Measurements from ENCODE around the gene LYST. TPM values are rescaled to one million over a fixed set of nuclear protein-coding genes. Genes with fewer than 3 reads are reported as not detected.
"Not testable (repeated sequence)": the region's sequence is repeated elsewhere in the genome, so short reads cannot be mapped to it uniquely, and the experiment has no call there.

LYST gene
- total and polyA plus RNA-seq, 12 donors = 6.7 to 48.0 (median 19.0) TPM

GRCh38 chr1:235791532-235792060 lies 75.1 kb downstream of the LYST start:
- DNase-seq = no peak
- WGBS, 4 donors = 88 to 95% (median 94%) methylated on average over 7 of the region's 7 CpGs

GRCh38 chr1:235790123-235790522 lies 76.6 kb downstream of the LYST start:
- DNase-seq = no peak
- peaks cover 0 to 10% of the 10 kb centered on the region in 2 donors for H3K36me3 ChIP-seq (replicated peaks in 1 of 2)
- no peak overlapping the region for H3K27ac ChIP-seq
- H3K27me3 ChIP-seq = no peaks in the 10 kb centered on the region
- H3K4me3 ChIP-seq = no peak overlapping the region
- no peaks in the 10 kb centered on the region for H3K9me3 ChIP-seq (replicated peaks in 1 of 3)
- no peaks in the 10 kb centered on the region for H3K4me1 ChIP-seq (replicated peaks in 1 of 2)
- TF ChIP-seq POLR2A (IDR thresholded peaks at IDR 0.05) = no peak
- intact Hi-C loops (cut with DNase I) = no loop called here

More at GRCh38 chr1:235791532-235792060, 75.1 kb downstream of the LYST start:
- intact Hi-C loops (cut with DNase I) = no loop called here
- Histone ChIP-seq H3K27ac (no peak overlapping the region), H3K27me3 (no peaks in the 10 kb centered on the region), H3K9me3 (replicated peaks in 1 of 3) (peaks cover 0 to 4% (median 0%) of the 10 kb centered on the region in 3 donors), H3K4me3 (no peak overlapping the region), H3K4me1 (replicated peaks in 1 of 2) (no peaks in the 10 kb centered on the region), H3K36me3 (replicated peaks in 1 of 2) (peaks cover 0 to 10% of the 10 kb centered on the region in 2 donors)
- TF ChIP-seq CTCF (IDR thresholded peaks at IDR 0.05) (no peak), POLR2A (IDR thresholded peaks at IDR 0.05) (no peak)

- H3K27ac ChIP-seq; H3K4me1 ChIP-seq (replicated peaks in 1 of 2); DNase-seq; H3K9me3 ChIP-seq (replicated peaks in 1 of 3); H3K27me3 ChIP-seq; H3K4me3 ChIP-seq; H3K36me3 ChIP-seq (replicated peaks in 1 of 2): not testable (repeated sequence)
- WGBS, 4 donors = 93 to 96% (median 96%) methylated on average over 7 to 8 of the region's 8 CpGs
- intact Hi-C loops (cut with DNase I) = loop anchor here in 1 of 2 donors (10.0 kb wide), 1 partner anchor 272 kb away; no protein-coding TSS in a partner anchor
These were observed 80.3 kb downstream of the LYST start for GRCh38 chr1:235786227-235786898.

- WGBS, 4 donors = 89 to 96% (median 94%) methylated on average over 2 of the region's 2 CpGs
- no peaks in the 10 kb centered on the region for H3K36me3 ChIP-seq (replicated peaks in 1 of 2)
These were observed 81.8 kb downstream of the LYST start for GRCh38 chr1:235784950-235785349.

More at GRCh38 chr1:235784950-235785349, 81.8 kb downstream of the LYST start:
- no peak for DNase-seq
- no peak overlapping the region for H3K4me3 ChIP-seq
- intact Hi-C loops (cut with DNase I) = loop anchor here (5.0 to 10.0 kb wide), 2 partner anchors 270 to 273 kb away; no protein-coding TSS in a partner anchor
- no peaks in the 10 kb centered on the region for H3K27me3 ChIP-seq
- no peaks in the 10 kb centered on the region for H3K9me3 ChIP-seq (replicated peaks in 1 of 3)
- no peak for TF ChIP-seq POLR2A (IDR thresholded peaks at IDR 0.05)
- no peak for TF ChIP-seq CTCF (IDR thresholded peaks at IDR 0.05)
- no peaks in the 10 kb centered on the region for H3K4me1 ChIP-seq (replicated peaks in 1 of 2)
- no peak overlapping the region for H3K27ac ChIP-seq
